PC-3 (cell line): ENCODE results near the gene ZSWIM4.

Source experiments
- CTCF ChIP-seq: fragments of 300-600 bp; sonication (generic); conservative IDR thresholded peaks from 2 replicates; pipeline ENCODE4 v1.5.1; 2017; ENCODE audit warnings: antibody characterized with exemption, low read depth, mild to moderate bottlenecking, low read length
- EZH2 ChIP-seq: fragments of 300-600 bp; sonication (generic); IDR thresholded peaks from one replicate; pipeline ENCODE4 v1.6.1; 2017; ENCODE audit warnings: antibody characterized with exemption, mild to moderate bottlenecking, low read length; ENCODE audit not compliant: unreplicated experiment
- EZH2phosphoT487 ChIP-seq: fragments of 300-600 bp; sonication (generic); IDR thresholded peaks from 2 replicates; pipeline ENCODE4 v1.6.1; 2018; ENCODE audit warnings: mild to moderate bottlenecking, antibody characterized with exemption, low read length, borderline replicate concordance

- TF ChIP-seq EZH2 (no peak), CTCF (no peak), EZH2phosphoT487 (no peak)
Observed at GRCh38 chr19:13848798-13849676, 53.8 kb downstream of the ZSWIM4 start.
